HEK293 (cell line): ENCODE results near the gene TTLL11.

Source experiments
- CTCF ChIA-PET: fragments of 350-600 bp; formaldehyde crosslinking; extraction: SDS; loops from one replicate; lab custom pipeline; 2021; ENCODE audit warnings: antibody characterized with exemption; lab: Yijun Ruan, JAX
- POLR2A ChIA-PET: fragments of 300-600 bp; formaldehyde crosslinking; extraction: SDS; loops from one replicate; lab custom pipeline; 2020; ENCODE audit warnings: antibody characterized with exemption, inconsistent platforms; lab: Yijun Ruan, JAX
- H3K27ac ChIP-seq: fragments of 200-500 bp; sonication (Bioruptor generic); 2 replicates; pipeline ENCODE4 v1.5.1; 2014; ENCODE audit warnings: low read depth, low read length, control low read depth, inconsistent platforms; ENCODE audit errors: extremely low read depth
- H3K36me3 ChIP-seq, 2 experiments: fragments of 200-500 bp in 1 of 2; sonication (Bioruptor generic) in 1 of 2; 1 replicate in 1 of 2; 2 replicates in 1 of 2; pipeline ENCODE4 v1.5.1; 2014 to 2017; ENCODE audit warnings: inconsistent platforms in 2 of 2, low read length in 2 of 2; ENCODE audit not compliant: control insufficient read depth in 2 of 2, insufficient read depth in 1 of 2
- H3K4me1 ChIP-seq: fragments of 200-500 bp; sonication (Bioruptor generic); 2 replicates; pipeline ENCODE4 v1.5.1; 2014; ENCODE audit warnings: mild to moderate bottlenecking, low read length, inconsistent platforms; ENCODE audit not compliant: control insufficient read depth, insufficient read depth
- H3K4me3 ChIP-seq: 2 replicates; pipeline ENCODE4 v1.5.1; 2011; ENCODE audit warnings: low read depth, mild to moderate bottlenecking, control low read depth, low read length, moderate library complexity
- H3K9me3 ChIP-seq: fragments of 200-500 bp; sonication (Bioruptor generic); 2 replicates; pipeline ENCODE4 v1.5.1; 2014; ENCODE audit warnings: low read depth, low read length, inconsistent platforms; ENCODE audit not compliant: control insufficient read depth, insufficient read depth
- EGR2 ChIP-seq: fragments of 450-650 bp; formaldehyde crosslinking; IDR thresholded peaks from 2 replicates; pipeline ENCODE4 v1.5.1; 2016; ENCODE audit warnings: low read depth, missing biosample characterization, missing genetic modification characterization
- FEZF1 ChIP-seq: fragments of 450-650 bp; formaldehyde crosslinking; IDR thresholded peaks from 2 replicates; pipeline ENCODE4 v1.5.1; 2016; ENCODE audit warnings: missing biosample characterization, missing genetic modification characterization
- GLI2 ChIP-seq: fragments of 450-650 bp; formaldehyde crosslinking; IDR thresholded peaks from 2 replicates; pipeline ENCODE4; 2017; ENCODE audit warnings: missing biosample characterization, missing genetic modification characterization, low read depth, borderline replicate concordance
- HOXD13 ChIP-seq: sonication (generic); formaldehyde crosslinking; IDR thresholded peaks from 2 replicates; pipeline ENCODE4 v1.8.0; 2022; ENCODE audit warnings: missing genetic modification reagents, borderline replicate concordance
- IKZF3 ChIP-seq: fragments of 450-650 bp; IDR thresholded peaks from 2 replicates; pipeline ENCODE4 v1.5.0; 2018; ENCODE audit warnings: missing biosample characterization, mild to moderate bottlenecking, missing genetic modification characterization, moderate library complexity
- SP2 ChIP-seq: fragments of 450-650 bp; formaldehyde crosslinking; IDR thresholded peaks from 2 replicates; pipeline ENCODE4 v1.5.1; 2016; ENCODE audit warnings: missing biosample characterization, missing genetic modification characterization
- SP3 ChIP-seq: fragments of 450-650 bp; formaldehyde crosslinking; IDR thresholded peaks from 2 replicates; pipeline ENCODE4 v1.5.1; 2016; ENCODE audit warnings: missing biosample characterization, missing genetic modification characterization
- TCF7L2 ChIP-seq: IDR thresholded peaks from 2 replicates; pipeline ENCODE4 v1.6.1; 2011; ENCODE audit warnings: low read depth, mild to moderate bottlenecking, inconsistent platforms, low read length, moderate library complexity, borderline replicate concordance
- TRIM28 ChIP-seq: IDR thresholded peaks from 2 replicates; pipeline ENCODE4 v1.6.1; 2011; ENCODE audit warnings: low read length, control low read depth, borderline replicate concordance
- TSHZ1 ChIP-seq: fragments of 450-650 bp; formaldehyde crosslinking; IDR thresholded peaks from 2 replicates; pipeline ENCODE4 v1.5.1; 2016; ENCODE audit warnings: missing biosample characterization, missing genetic modification characterization, borderline replicate concordance
- ZBTB6 ChIP-seq: fragments of 450-650 bp; formaldehyde crosslinking; IDR thresholded peaks from 2 replicates; pipeline ENCODE4 v1.5.1; 2017; ENCODE audit warnings: missing biosample characterization, missing genetic modification characterization
- ZEB2 ChIP-seq: fragments of 450-650 bp; formaldehyde crosslinking; IDR thresholded peaks from 2 replicates; pipeline ENCODE4 v1.5.1; 2016; ENCODE audit warnings: missing biosample characterization, missing genetic modification characterization
- ZFP37 ChIP-seq: fragments of 450-650 bp; formaldehyde crosslinking; IDR thresholded peaks from 2 replicates; pipeline ENCODE4 v1.5.1; 2016; ENCODE audit warnings: missing biosample characterization, missing genetic modification characterization
- ZFP69B ChIP-seq: fragments of 450-650 bp; formaldehyde crosslinking; IDR thresholded peaks from 2 replicates; pipeline ENCODE4 v1.5.1; 2016; ENCODE audit warnings: missing biosample characterization, missing genetic modification characterization
- ZNF155 ChIP-seq: fragments of 450-650 bp; formaldehyde crosslinking; IDR thresholded peaks from 2 replicates; pipeline ENCODE4 v1.5.1; 2016; ENCODE audit warnings: missing biosample characterization, missing genetic modification characterization
- ZNF184 ChIP-seq: fragments of 450-650 bp; IDR thresholded peaks from 2 replicates; pipeline ENCODE4 v1.5.1; 2018; ENCODE audit warnings: missing biosample characterization, mild to moderate bottlenecking, missing genetic modification characterization
- ZNF324 ChIP-seq: fragments of 450-650 bp; formaldehyde crosslinking; IDR thresholded peaks from 2 replicates; pipeline ENCODE4 v1.5.1; 2016; ENCODE audit warnings: missing biosample characterization, missing genetic modification characterization
- ZNF37A ChIP-seq: fragments of 450-650 bp; IDR thresholded peaks from 2 replicates; pipeline ENCODE4 v1.5.1; 2018; ENCODE audit warnings: missing biosample characterization, missing genetic modification characterization
- ZNF391 ChIP-seq: fragments of 450-650 bp; formaldehyde crosslinking; IDR thresholded peaks from 2 replicates; pipeline ENCODE4 v1.5.1; 2016; ENCODE audit warnings: low read depth, missing biosample characterization, missing genetic modification characterization, borderline replicate concordance
- ZNF473 ChIP-seq: fragments of 450-650 bp; formaldehyde crosslinking; IDR thresholded peaks from 2 replicates; pipeline ENCODE4 v1.5.1; 2017; ENCODE audit warnings: missing biosample characterization, missing genetic modification characterization
- ZNF510 ChIP-seq: fragments of 450-650 bp; formaldehyde crosslinking; IDR thresholded peaks from 2 replicates; pipeline ENCODE4 v1.5.1; 2018; ENCODE audit warnings: mild to moderate bottlenecking, missing genetic modification characterization, missing biosample characterization; ENCODE audit not compliant: insufficient replicate concordance
- ZNF560 ChIP-seq: fragments of 450-650 bp; formaldehyde crosslinking; IDR thresholded peaks from 2 replicates; pipeline ENCODE4 v1.5.1; 2017; ENCODE audit warnings: missing biosample characterization, missing genetic modification characterization, borderline replicate concordance
- ZNF571 ChIP-seq: fragments of 450-650 bp; formaldehyde crosslinking; IDR thresholded peaks from 2 replicates; pipeline ENCODE4 v1.5.0; 2017; ENCODE audit warnings: missing biosample characterization, missing genetic modification characterization
- ZNF580 ChIP-seq: fragments of 450-650 bp; formaldehyde crosslinking; IDR thresholded peaks from 2 replicates; pipeline ENCODE4 v1.5.1; 2016; ENCODE audit warnings: missing biosample characterization, missing genetic modification characterization
- ZNF610 ChIP-seq: fragments of 450-650 bp; formaldehyde crosslinking; IDR thresholded peaks from 2 replicates; pipeline ENCODE4 v1.5.1; 2016; ENCODE audit warnings: missing biosample characterization, missing genetic modification characterization, borderline replicate concordance
- ZNF621 ChIP-seq: fragments of 450-650 bp; formaldehyde crosslinking; IDR thresholded peaks from 2 replicates; pipeline ENCODE4 v1.5.1; 2017; ENCODE audit warnings: missing biosample characterization, missing genetic modification characterization
- ZNF629 ChIP-seq: fragments of 450-650 bp; formaldehyde crosslinking; IDR thresholded peaks from 2 replicates; pipeline ENCODE4 v1.5.1; 2017; ENCODE audit warnings: missing biosample characterization, missing genetic modification characterization
- ZNF658 ChIP-seq: fragments of 450-650 bp; formaldehyde crosslinking; IDR thresholded peaks from 2 replicates; pipeline ENCODE4; 2016; ENCODE audit warnings: missing biosample characterization, missing genetic modification characterization
- ZNF692 ChIP-seq: fragments of 450-650 bp; formaldehyde crosslinking; IDR thresholded peaks from 2 replicates; pipeline ENCODE4 v1.5.1; 2016; ENCODE audit warnings: missing biosample characterization, missing genetic modification characterization
- ZNF837 ChIP-seq: fragments of 450-650 bp; formaldehyde crosslinking; IDR thresholded peaks from 2 replicates; pipeline ENCODE4 v1.5.1; 2016; ENCODE audit warnings: missing biosample characterization, missing genetic modification characterization
- ZNF843 ChIP-seq: fragments of 450-650 bp; formaldehyde crosslinking; IDR thresholded peaks from 2 replicates; pipeline ENCODE4 v1.5.1; 2016; ENCODE audit warnings: missing biosample characterization, missing genetic modification characterization

Gene TTLL11

GRCh38 chr9:121820286-121821005, 272.7 kb downstream of the TTLL11 start (continued):
- TF ChIP-seq ZNF629 (no peak), ZNF571 (no peak), ZNF510 (tag by site-specific recombination) (no peak), ZNF837 (tag by site-specific recombination) (no peak), ZNF473 (tag by site-specific recombination) (no peak), TCF7L2 (no peak), ZEB2 (tag by site-specific recombination) (no peak), ZNF560 (tag by site-specific recombination) (no peak), HOXD13 (CRISPR knock-in tag) (no peak), ZNF580 (tag by site-specific recombination) (no peak), TRIM28 (no peak)

- Histone ChIP-seq H3K4me3 (no peak overlapping the region), H3K27ac (no peak overlapping the region), H3K36me3 (no peaks in the 10 kb centered on the region), H3K4me1 (no peaks in the 10 kb centered on the region), H3K9me3 (no peaks in the 10 kb centered on the region)
- ChIA-PET POLR2A (interaction anchor here (0.6 kb wide), 1 partner anchor 166 kb away, joined by 3 read pairs; no protein-coding TSS in a partner anchor), CTCF (interaction anchor here (0.6 kb wide), 1 partner anchor 77 kb away, joined by 3 read pairs; no protein-coding TSS in a partner anchor)
- peak; percentile 27; the same call in 1 of the 2 replicates for TF ChIP-seq EGR2 (tag by site-specific recombination)
- 0 out of 2 replicates have a peak, but pooled peaks have one; percentile 14 for TF ChIP-seq TRIM28
- TF ChIP-seq ZNF37A (tag by site-specific recombination) = no peak
- no peak for TF ChIP-seq ZFP37 (tag by site-specific recombination)
- TF ChIP-seq ZNF324 (tag by site-specific recombination) = no peak
- TF ChIP-seq ZNF843 = no peak
- TF ChIP-seq ZNF692 (tag by site-specific recombination) = no peak
- no peak for TF ChIP-seq ZBTB6 (tag by site-specific recombination)
- TF ChIP-seq ZNF610 (tag by site-specific recombination) = no peak
- TF ChIP-seq ZNF184 (tag by site-specific recombination) = no peak
- no peak for TF ChIP-seq ZFP69B
- TF ChIP-seq FEZF1 (tag by site-specific recombination) = peak; percentile 39
- TF ChIP-seq ZNF391 (tag by site-specific recombination) = no peak
- no peak for TF ChIP-seq ZNF155 (tag by site-specific recombination)
- TF ChIP-seq TSHZ1 (tag by site-specific recombination) = no peak
- peak; percentile 32; the same call in 1 of the 2 replicates for TF ChIP-seq SP3
- TF ChIP-seq SP2 (tag by site-specific recombination) = 0 out of 2 replicates have a peak, but pooled peaks have one; percentile 12
- TF ChIP-seq IKZF3 (tag by site-specific recombination) = no peak
- TF ChIP-seq GLI2 (tag by site-specific recombination) = no peak
- TF ChIP-seq ZNF658 (tag by site-specific recombination) = no peak
- no peak for TF ChIP-seq ZNF621 (tag by site-specific recombination)
These were observed 273.5 kb downstream of the TTLL11 start for GRCh38 chr9:121819428-121820231.
